GM18511 (cell line): ENCODE data around the gene GTPBP2.
"Not testable (repeated sequence)": the region's sequence is repeated elsewhere in the genome, so short reads cannot be mapped to it uniquely, and the experiment has no call there.

ENCODE experiments used
- ATAC-seq: cut with Tn5 transposase; IDR thresholded peaks from one replicate; pipeline ENCODE4 v1.9.1; 2021; ENCODE audit warnings: mild to moderate bottlenecking, moderate library complexity; ENCODE audit not compliant: unreplicated experiment

GTPBP2 gene

GRCh38 chr6:43624786-43625288, 4.2 kb downstream of the GTPBP2 start:
- no peak for ATAC-seq

DNA sequence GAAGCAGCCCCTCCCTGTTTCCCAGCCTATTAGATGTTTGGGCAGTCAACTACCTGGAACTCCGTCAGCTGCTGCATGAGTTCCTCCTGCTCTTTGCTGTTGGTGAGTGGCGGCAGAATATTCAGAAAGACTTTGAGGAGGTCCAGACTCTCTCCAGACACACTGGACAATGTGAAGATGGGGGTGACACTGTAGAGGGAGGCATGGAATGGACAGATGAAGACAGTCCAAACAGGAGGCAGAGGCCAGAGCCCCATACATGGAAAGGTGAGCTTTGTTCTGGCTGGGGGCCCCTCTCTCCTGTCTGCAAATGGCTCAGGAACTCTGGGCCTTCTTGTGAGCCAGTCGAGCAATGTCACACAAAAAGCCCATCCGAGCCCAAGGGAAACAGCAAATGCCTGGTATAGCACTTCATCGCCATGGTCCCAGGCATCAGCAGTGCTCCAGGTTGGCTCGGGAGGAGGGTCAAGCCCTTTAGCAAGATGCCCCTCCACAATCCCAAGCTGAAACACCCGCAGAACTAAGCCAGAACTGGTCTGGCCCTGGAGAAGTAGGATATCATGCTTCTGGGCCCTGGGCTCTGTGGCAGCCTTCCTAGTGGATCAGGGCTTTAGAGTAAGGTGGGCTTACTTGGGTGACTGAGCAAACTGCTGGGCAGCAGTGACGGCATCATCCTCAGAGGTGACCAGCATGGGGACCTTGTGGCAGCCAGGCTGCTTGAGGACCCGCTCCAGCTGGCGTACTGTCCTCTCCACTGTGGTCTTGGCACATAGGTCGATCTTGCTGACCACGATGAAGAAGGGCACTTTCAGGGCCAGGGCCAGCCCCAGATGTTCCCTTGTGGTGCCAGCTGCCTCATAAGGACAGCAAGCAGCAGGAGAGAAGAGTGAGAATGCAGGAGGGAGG, 4.9 kb downstream of the GTPBP2 start:
- no peak for ATAC-seq

- no peak for ATAC-seq
Measured at GRCh38 chr6:43622541-43622940, 6.5 kb downstream of the GTPBP2 start.

GRCh38 chr6:43621836-43622180, 7.3 kb downstream of the GTPBP2 start:
- no peak for ATAC-seq

GRCh38 chr6:43621078-43621835, 7.8 kb downstream of the GTPBP2 start:
- ATAC-seq = no peak

GRCh38 chr6:43616725-43617472, 12.2 kb downstream of the GTPBP2 start:
- no peak for ATAC-seq

DNA sequence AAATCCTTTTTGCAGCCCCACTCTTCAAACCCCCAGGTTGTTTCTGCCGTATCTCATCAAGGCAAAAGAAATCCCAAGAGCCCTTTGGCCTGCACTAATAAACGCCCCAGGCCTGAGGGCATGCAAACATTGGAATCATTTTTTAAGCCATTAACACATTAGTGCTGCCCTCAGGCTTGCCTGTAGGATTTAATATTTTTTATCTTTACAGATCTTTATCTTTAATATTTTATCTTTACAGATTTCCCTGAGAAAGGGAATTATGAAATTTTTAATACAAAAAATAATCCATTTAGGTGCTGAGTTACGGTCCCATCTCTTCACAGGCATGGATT, 14.7 kb downstream of the GTPBP2 start:
- ATAC-seq = no peak

- no peak for ATAC-seq
Measured at GRCh38 chr6:43613721-43614395, 15.2 kb downstream of the GTPBP2 start.

- ATAC-seq = no peak
Measured at GRCh38 chr6:43610431-43610830, 18.6 kb downstream of the GTPBP2 start.

DNA sequence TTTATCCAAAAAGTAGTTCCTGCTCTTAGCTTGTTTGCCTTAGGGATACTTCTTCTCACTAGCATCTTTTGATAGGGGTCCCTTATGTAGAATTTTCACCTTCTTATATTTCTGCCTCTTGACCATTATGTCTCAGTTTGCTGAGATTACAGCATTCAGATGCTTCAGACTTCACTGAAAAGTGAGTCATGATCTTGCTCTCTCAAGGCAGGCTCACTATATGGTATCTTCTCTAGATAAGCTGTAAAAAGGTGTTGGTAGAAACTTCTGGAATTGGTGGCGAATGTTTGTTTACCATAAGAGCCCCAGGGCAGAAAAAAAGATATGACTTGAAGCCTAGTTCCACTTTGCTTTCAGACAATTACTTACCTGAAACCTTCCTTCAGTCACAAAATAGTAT, 19.7 kb downstream of the GTPBP2 start:
- ATAC-seq = no peak

DNA sequence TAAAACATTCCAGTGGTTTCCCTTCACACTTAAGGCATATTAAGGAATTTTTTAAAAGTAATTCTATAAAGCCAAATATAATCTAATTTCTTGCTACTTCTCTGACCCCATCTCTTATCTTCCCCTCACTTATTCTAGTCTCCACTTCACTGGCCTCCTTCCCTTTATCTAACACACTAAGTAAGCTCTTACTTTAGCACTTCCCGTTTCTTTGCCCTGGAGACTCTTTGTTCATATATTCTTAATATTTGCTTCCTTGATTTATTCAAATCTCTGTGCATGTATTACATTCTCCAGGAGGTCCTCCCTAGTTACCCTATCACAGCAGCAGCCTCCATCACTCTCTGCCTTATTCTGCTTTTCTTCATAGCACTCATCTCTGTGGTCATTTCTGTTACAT, 20.3 kb downstream of the GTPBP2 start:
- no peak for ATAC-seq

DNA sequence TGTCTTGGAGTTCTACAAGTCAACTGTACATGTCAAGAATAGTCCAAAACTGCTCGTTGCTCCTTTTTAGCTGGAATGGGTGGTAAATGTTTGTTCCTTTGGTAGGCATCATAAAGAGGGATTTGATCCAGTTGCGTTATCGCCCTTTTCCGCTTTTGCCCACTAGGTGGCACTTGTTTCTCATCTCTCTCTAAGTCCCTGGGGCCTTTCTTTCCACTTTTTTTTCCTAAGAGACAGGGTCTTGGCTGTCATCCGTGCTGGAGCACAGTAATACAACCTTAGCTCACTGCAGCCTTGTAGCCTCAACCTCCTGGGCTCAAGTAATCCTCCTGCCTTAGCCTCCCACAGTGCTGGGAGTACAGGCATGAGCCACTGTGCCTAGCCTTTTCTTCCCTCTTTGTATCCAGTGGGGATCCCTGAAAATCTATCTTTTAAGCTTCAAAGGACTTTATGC, 20.7 kb downstream of the GTPBP2 start:
- ATAC-seq = no peak

DNA sequence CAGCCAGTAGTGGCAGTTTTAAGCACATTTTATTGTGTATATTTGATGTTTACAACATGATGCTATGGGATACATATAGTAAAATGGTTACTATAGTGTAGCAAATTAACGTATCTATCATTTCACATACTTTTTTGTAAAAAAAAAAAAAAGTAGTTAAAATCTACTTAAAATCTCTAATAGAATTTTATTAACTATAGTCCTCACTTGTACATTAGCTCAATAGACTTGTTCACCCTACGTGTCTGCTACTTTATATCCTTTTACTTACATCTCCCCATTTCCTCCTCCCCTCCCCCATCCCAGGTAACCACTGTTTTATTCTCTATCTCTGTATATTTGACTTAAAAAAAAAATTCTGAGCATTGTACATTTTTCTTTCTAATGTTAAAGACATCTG, 23.0 kb downstream of the GTPBP2 start:
- no peak for ATAC-seq

- ATAC-seq = no peak
Measured at GRCh38 chr6:43604174-43604573, 24.9 kb downstream of the GTPBP2 start.

DNA sequence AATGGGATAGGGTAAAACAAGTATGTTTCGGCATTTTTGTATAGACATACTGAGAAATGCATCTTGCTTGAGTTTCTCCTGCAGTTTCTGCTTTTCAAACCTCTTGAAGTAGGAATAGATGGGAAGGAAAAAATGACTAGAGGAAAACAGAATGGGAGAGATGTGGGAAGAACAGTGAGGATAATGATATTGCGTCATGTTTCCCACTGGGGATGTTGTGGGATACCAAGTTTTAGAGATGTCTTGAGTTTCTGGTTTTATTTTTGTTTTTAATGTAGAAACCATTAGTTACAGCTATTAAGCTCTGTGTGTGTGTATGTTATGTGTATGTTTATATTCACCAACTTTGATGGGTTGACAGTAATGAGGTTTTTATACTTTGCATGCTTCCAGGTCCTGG, 28.5 kb downstream of the GTPBP2 start:
- no peak for ATAC-seq

DNA sequence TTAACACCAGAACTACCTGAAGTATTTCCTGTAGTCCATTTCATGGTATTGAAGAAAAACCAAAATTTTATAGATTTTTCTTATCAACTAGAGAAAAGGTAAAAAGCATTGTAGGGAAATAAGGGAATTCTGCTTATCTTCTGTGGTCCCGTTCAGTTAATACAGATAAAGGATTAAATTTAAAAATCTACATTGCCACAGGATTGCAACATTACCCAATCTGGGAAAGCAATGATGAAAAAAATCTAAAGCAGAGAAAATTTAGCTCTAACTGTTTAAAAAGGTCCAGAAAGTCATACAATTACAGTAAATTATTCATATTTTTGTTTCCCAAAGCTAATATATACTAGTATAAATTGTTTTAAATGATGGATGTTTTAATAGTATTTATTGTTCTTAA, 35.1 kb downstream of the GTPBP2 start:
- ATAC-seq = no peak

DNA sequence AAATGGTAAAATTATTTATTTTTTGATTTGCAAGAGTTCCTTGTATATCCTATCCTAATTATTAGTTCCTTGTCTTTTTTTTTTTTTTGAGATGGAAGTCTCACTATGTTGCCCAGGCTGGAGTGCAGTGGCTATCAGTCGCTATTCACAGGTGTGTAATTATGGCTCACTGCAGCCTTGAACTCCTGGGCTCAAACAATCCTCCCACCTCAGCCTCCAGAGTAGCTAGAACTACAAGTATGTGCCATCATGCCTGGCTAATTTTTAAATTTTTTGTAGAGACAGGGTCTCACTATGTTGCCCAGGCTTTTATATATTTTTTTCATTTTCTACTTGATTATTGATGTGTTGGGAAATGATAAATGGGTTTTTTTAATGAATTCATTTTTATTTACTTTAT, 39.5 kb downstream of the GTPBP2 start:
- ATAC-seq = not testable (repeated sequence)

GRCh38 chr6:43588194-43588593, 40.9 kb downstream of the GTPBP2 start:
- no peak for ATAC-seq

DNA sequence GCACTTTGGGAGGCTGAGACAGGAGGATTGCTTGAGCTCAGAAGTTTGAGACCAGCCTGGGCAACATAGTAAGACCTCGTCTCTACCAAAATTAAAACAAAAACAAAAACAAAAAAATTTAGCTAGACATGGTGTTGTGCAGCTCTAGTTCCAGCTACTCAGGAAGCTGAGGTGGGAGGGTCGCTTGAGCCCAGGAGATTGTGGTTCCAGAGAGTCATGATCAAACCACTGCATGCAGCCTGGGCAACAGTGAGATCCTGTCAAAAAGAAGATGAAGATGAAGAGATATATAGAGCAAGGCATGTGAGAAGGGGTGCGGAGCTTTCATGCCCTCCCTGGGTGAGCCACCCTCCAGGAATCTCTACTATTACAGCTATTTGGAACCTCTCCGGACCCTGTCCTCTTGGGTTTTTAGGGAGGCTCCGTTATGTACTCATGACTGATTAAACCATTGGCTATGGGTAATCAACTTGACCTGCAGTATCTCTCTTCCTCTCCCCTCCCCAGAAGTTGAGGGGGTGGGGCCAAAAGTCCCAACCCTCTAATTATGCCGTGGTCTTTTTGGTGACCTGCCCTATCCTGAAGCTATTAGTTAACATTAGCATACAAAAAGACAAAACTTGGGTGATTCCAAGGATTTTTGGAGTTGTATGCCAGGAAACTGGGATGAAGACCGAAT, 44.0 kb downstream of the GTPBP2 start:
- no peak for ATAC-seq

DNA sequence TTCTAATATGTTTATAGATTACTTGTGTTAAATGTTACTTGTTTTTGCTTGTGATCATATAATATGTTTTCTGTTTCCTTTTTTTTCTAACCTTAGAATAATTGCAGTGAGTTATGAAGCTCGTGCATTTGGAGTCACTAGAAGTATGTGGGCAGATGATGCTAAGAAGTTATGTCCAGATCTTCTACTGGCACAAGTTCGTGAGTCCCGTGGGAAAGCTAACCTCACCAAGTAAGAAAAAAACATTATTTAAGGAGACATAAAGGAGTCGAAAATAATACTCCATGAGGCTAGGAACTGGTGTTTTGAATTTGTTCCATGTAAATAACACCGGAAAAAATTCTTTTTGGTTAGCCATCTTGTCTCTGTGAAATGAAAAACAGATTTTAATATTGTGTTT, 46.2 kb downstream of the GTPBP2 start:
- ATAC-seq = no peak
